Glutamatergic neuron (in vitro differentiated cells): Measurements from ENCODE around the gene FAM107B. TPM values are rescaled to one million over a fixed set of nuclear protein-coding genes. Genes with fewer than 3 reads are reported as not detected.

Source experiments
- DNase-seq: peaks from one replicate; pipeline ENCODE4 v3.0.0; 2022
- H3K27ac Mint-ChIP-seq: one replicate; pipeline ENCODE4 v1.8.0; 2020; ENCODE audit warnings: mild to moderate bottlenecking, mixed read lengths, inconsistent platforms; ENCODE audit not compliant: unreplicated experiment
- H3K27me3 Mint-ChIP-seq: one replicate; pipeline ENCODE4 v1.8.0; 2020; ENCODE audit warnings: mild to moderate bottlenecking, moderate library complexity, mixed read lengths, inconsistent platforms; ENCODE audit not compliant: unreplicated experiment
- H3K36me3 Mint-ChIP-seq: one replicate; pipeline ENCODE4 v1.8.0; 2020; ENCODE audit warnings: mild to moderate bottlenecking, mixed read lengths, inconsistent platforms; ENCODE audit not compliant: unreplicated experiment
- H3K4me1 Mint-ChIP-seq: one replicate; pipeline ENCODE4 v1.8.0; 2020; ENCODE audit warnings: mild to moderate bottlenecking, low read depth, mixed read lengths, inconsistent platforms; ENCODE audit not compliant: unreplicated experiment
- H3K4me3 Mint-ChIP-seq: one replicate; pipeline ENCODE4 v1.8.0; 2020; ENCODE audit warnings: mild to moderate bottlenecking, mixed read lengths, inconsistent platforms; ENCODE audit not compliant: unreplicated experiment
- H3K9me3 Mint-ChIP-seq: one replicate; pipeline ENCODE4 v1.8.0; 2020; ENCODE audit warnings: mild to moderate bottlenecking, moderate library complexity, mixed read lengths, inconsistent platforms; ENCODE audit not compliant: unreplicated experiment
- total RNA-seq: library from RNA; stranded (reverse); fragmentation: NEBNext Ultra II Directional; extraction: Animal tissue kit (Norgen Biotek cat#: 25700); gene quantifications from one replicate; pipeline ENCODE4 v1.2.1, GENCODE V29; 2021; ENCODE audit not compliant: unreplicated experiment
- TF ChIP-seq, protein P1 (sequence below): fragments of 200-600 bp; sonication (generic); IDR thresholded peaks from one replicate; pipeline ENCODE4 v1.5.0; 2021; ENCODE audit not compliant: partially characterized antibody, unreplicated experiment

FAM107B gene
- total RNA-seq, 1 donor from 2014 or later = 88.6 TPM

DNA sequence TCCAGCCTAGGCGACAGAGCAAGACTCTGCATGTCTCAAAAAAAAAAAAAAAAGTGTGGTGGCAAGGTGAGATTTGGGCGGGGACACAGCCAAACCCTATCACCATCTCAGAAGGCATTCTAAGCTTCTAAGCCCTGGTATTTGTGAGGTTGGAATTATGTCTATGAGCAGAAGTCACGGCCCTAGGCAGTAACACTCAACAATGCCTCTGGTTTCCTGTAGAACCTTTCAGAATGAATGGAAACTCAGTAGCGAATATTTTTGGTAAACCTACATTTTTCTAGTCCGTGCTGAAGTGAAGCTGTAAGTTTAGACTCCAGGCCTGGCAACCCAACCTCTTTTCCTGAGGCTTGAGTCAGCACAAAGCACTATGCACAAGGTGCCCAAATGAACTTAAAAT, 88.3 kb downstream of the FAM107B start:
- no peak overlapping the region for H3K27ac Mint-ChIP-seq
- TF ChIP-seq, protein P1, sequence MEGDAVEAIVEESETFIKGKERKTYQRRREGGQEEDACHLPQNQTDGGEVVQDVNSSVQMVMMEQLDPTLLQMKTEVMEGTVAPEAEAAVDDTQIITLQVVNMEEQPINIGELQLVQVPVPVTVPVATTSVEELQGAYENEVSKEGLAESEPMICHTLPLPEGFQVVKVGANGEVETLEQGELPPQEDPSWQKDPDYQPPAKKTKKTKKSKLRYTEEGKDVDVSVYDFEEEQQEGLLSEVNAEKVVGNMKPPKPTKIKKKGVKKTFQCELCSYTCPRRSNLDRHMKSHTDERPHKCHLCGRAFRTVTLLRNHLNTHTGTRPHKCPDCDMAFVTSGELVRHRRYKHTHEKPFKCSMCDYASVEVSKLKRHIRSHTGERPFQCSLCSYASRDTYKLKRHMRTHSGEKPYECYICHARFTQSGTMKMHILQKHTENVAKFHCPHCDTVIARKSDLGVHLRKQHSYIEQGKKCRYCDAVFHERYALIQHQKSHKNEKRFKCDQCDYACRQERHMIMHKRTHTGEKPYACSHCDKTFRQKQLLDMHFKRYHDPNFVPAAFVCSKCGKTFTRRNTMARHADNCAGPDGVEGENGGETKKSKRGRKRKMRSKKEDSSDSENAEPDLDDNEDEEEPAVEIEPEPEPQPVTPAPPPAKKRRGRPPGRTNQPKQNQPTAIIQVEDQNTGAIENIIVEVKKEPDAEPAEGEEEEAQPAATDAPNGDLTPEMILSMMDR = no peak
- DNase-seq = no peak
- no peak overlapping the region for H3K4me3 Mint-ChIP-seq
- H3K4me1 Mint-ChIP-seq = no peaks in the 10 kb centered on the region
- no peaks in the 10 kb centered on the region for H3K27me3 Mint-ChIP-seq
- H3K9me3 Mint-ChIP-seq = no peaks in the 10 kb centered on the region
- H3K36me3 Mint-ChIP-seq = no peaks in the 10 kb centered on the region

DNA sequence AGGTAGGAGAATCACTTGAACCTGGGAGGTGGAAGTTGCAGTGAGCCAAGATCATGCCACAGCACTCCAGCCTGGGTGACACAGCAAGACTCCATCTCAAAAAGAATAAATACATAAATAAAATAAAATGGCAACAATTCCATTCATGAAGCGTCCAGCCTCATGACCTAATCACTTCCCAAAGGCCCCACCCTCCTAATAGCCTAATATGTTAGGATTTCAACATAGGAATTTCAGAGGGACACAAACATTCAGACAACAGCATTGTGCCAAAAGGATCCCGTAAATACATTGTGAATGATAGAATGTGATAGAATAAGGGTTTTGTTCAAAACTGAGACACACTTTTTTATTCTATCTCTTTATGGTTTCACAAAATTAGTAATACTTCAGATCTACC, 90.3 kb downstream of the FAM107B start:
- DNase-seq = no peak

DNA sequence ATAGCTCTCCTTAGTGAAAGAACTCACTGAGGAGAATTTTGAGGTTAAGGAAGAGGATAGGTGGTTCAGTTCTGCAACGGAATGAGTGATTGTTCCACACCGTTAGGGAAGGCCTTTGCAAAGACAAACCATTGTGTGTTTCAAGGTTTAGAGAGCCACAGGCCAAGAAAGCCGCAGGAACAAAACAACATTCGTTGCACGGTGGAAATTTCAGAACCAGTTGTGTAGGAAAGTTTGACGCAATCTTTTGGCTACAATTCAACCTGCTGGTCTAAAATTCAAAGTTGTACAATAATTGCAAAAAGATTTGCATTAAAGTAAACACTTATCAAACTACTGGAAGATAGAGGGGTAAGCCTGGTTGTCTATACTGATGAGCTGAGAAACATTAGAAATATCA, 91.4 kb downstream of the FAM107B start:
- Mint-ChIP-seq H3K36me3 (peaks cover 4% of the 10 kb centered on the region), H3K4me1 (no peaks in the 10 kb centered on the region), H3K27me3 (no peaks in the 10 kb centered on the region), H3K27ac (no peak overlapping the region), H3K4me3 (no peak overlapping the region), H3K9me3 (no peaks in the 10 kb centered on the region)
- DNase-seq = no peak
- TF ChIP-seq, protein P1 = no peak

More for the DNA sequence above, 90.3 kb downstream of the FAM107B start:
- no peak overlapping the region for H3K4me3 Mint-ChIP-seq
- no peaks in the 10 kb centered on the region for H3K4me1 Mint-ChIP-seq
- TF ChIP-seq, protein P1 = no peak
- H3K27me3 Mint-ChIP-seq = no peaks in the 10 kb centered on the region
- no peaks in the 10 kb centered on the region for H3K9me3 Mint-ChIP-seq
- H3K36me3 Mint-ChIP-seq = peaks cover 4% of the 10 kb centered on the region
- no peak overlapping the region for H3K27ac Mint-ChIP-seq

DNA sequence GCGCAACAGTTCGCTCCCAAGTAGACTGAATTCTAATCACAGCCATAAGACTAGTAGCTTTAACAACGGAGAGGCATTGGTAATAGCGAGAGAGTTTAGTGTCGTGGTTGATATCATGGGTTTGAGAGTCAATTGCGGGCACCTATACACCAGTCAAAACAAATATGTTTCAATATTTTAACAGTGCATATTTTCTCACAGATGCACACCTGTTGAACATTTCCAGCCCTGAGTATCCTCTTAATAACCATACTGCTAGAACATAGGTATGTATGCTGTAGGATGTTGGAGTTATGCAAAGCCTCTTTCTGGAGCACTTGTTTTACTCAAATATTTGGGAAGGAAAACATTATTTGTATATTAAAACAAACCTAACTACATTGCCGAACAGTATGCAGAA, 92.9 kb downstream of the FAM107B start:
- Mint-ChIP-seq H3K4me1 (peaks cover 2% of the 10 kb centered on the region), H3K9me3 (peaks cover 3% of the 10 kb centered on the region), H3K27me3 (no peaks in the 10 kb centered on the region), H3K27ac (no peak overlapping the region), H3K36me3 (peaks cover 4% of the 10 kb centered on the region), H3K4me3 (no peak overlapping the region)
- DNase-seq = no peak
- TF ChIP-seq, protein P1 = no peak

DNA sequence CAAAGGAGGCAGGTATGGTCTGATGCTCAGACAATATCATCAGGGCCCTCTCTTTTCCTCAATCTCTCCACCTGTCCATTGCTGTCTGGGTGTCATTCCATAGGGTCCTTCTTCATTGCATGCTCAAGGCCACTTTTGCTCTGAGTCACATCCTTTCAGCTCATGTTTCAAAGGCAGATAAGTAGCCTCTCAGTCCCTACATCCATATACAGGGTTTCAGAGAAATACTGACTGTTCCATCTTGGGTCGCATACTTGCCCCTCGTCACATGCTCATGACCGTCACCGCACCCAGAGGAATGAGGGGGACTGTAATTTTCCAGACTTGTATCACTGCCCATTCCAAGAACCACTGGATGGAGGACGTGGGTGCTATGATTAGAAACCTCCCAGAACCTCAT, 93.4 kb downstream of the FAM107B start:
- no peaks in the 10 kb centered on the region for H3K27me3 Mint-ChIP-seq
- TF ChIP-seq, protein P1 = no peak
- H3K36me3 Mint-ChIP-seq = peaks cover 4% of the 10 kb centered on the region

More for the DNA sequence above, 93.4 kb downstream of the FAM107B start:
- H3K4me1 Mint-ChIP-seq = peaks cover 2% of the 10 kb centered on the region
- H3K9me3 Mint-ChIP-seq = peaks cover 3% of the 10 kb centered on the region
- H3K4me3 Mint-ChIP-seq = no peak overlapping the region
- no peak for DNase-seq
- H3K27ac Mint-ChIP-seq = no peak overlapping the region
